Upper lobe of left lung (tissue), 6 donors: Measurements from ENCODE around the gene SGIP1. TPM values are rescaled to one million over a fixed set of nuclear protein-coding genes. Genes with fewer than 3 reads are reported as not detected.

Experiments used
- ATAC-seq, 2 donors: fragments of 200-7000 bp; cut with Tn5 transposase; one replicate each; pipeline ENCODE4 v1.9.1; 2022; ENCODE audit warnings: mild to moderate bottlenecking in 2 of 2, moderate library complexity in 2 of 2; ENCODE audit not compliant: low FRiP score in 2 of 2
- DNase-seq, 2 donors: peaks; one replicate each; pipeline ENCODE4 v3.0.0-alpha.2; 2019 to 2020
- H3K27ac ChIP-seq, 4 donors: fragments of 200-600 bp; sonication (generic); one replicate each; pipeline ENCODE4 v1.5.1; 2016 to 2019
- H3K27me3 ChIP-seq, 4 donors: fragments of 200-600 bp; sonication (generic); one replicate each; pipeline ENCODE4 v1.5.1; 2017 to 2019
- H3K36me3 ChIP-seq, 4 donors: fragments of 200-600 bp; sonication (generic); one replicate each; pipeline ENCODE4 v1.5.1; 2016 to 2019
- H3K4me1 ChIP-seq, 4 donors: fragments of 200-600 bp; sonication (generic); one replicate each; pipeline ENCODE4 v1.5.1; 2018 to 2019
- H3K4me3 ChIP-seq, 4 donors: fragments of 200-600 bp; sonication (generic); one replicate each; pipeline ENCODE4 v1.5.1; 2017 to 2019; ENCODE audit warnings: mild to moderate bottlenecking in 2 of 4, moderate library complexity in 1 of 4
- H3K9me3 ChIP-seq, 4 donors: fragments of 200-600 bp; sonication (generic); one replicate each; pipeline ENCODE4 v1.5.1; 2018 to 2019
- EP300 ChIP-seq, 4 donors: sonication (generic); formaldehyde crosslinking; IDR thresholded peaks; one replicate each; pipeline ENCODE4 v1.5.1; 2017; ENCODE audit warnings: antibody characterized with exemption in 4 of 4, control low read depth in 2 of 4
- POLR2A ChIP-seq, 4 donors: fragments of 450-650 bp; IDR thresholded peaks; one replicate each; pipeline ENCODE4 v1.5.1; 2016 to 2017; ENCODE audit warnings: antibody characterized with exemption in 4 of 4, mild to moderate bottlenecking in 2 of 4
- POLR2AphosphoS5 ChIP-seq, 2 donors: sonication (generic); formaldehyde crosslinking; IDR thresholded peaks; one replicate each; pipeline ENCODE4 v1.5.1; 2017; ENCODE audit warnings: antibody characterized with exemption in 2 of 2
- WGBS, 2 donors: methylation state at CpG; one replicate each; pipeline ENCODE4 v1.1.5; 2017 to 2018; 5-methylcytosine and 5-hydroxymethylcytosine counted together
- total RNA-seq, 6 donors: library from RNA; depleted of rRNA in 4 of 6; stranded (reverse); fragments of >200 nt in 4 of 6; gene quantifications; one replicate each; pipeline versions ENCODE4 v1.1.0 to v1.2.1, GENCODE V29; 2016 to 2021
- TF ChIP-seq, protein P1 (sequence below), 6 experiments: fragments of 450-650 bp in 4 of 6; fragments of 200-600 bp in 2 of 6; sonication (generic) in 2 of 6; IDR thresholded peaks; one replicate each; pipeline ENCODE4 v1.5.1; 2016 to 2019; ENCODE audit warnings: antibody characterized with exemption in 6 of 6
- donor health status: DM: no; HTN: no; CAD: no; lungs with moderate emphysema.
- donor health status: DM: no; HTN: yes; CAD: no; lungs with severe emphysema.

SGIP1 gene, protein sequence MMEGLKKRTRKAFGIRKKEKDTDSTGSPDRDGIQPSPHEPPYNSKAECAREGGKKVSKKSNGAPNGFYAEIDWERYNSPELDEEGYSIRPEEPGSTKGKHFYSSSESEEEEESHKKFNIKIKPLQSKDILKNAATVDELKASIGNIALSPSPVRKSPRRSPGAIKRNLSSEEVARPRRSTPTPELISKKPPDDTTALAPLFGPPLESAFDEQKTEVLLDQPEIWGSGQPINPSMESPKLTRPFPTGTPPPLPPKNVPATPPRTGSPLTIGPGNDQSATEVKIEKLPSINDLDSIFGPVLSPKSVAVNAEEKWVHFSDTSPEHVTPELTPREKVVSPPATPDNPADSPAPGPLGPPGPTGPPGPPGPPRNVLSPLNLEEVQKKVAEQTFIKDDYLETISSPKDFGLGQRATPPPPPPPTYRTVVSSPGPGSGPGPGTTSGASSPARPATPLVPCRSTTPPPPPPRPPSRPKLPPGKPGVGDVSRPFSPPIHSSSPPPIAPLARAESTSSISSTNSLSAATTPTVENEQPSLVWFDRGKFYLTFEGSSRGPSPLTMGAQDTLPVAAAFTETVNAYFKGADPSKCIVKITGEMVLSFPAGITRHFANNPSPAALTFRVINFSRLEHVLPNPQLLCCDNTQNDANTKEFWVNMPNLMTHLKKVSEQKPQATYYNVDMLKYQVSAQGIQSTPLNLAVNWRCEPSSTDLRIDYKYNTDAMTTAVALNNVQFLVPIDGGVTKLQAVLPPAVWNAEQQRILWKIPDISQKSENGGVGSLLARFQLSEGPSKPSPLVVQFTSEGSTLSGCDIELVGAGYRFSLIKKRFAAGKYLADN
- 10 to 100 TPM in 3 of 6 donors, 1 to 10 TPM in 3; 5.8 to 29.3 (median 10.0) TPM for total RNA-seq

DNA sequence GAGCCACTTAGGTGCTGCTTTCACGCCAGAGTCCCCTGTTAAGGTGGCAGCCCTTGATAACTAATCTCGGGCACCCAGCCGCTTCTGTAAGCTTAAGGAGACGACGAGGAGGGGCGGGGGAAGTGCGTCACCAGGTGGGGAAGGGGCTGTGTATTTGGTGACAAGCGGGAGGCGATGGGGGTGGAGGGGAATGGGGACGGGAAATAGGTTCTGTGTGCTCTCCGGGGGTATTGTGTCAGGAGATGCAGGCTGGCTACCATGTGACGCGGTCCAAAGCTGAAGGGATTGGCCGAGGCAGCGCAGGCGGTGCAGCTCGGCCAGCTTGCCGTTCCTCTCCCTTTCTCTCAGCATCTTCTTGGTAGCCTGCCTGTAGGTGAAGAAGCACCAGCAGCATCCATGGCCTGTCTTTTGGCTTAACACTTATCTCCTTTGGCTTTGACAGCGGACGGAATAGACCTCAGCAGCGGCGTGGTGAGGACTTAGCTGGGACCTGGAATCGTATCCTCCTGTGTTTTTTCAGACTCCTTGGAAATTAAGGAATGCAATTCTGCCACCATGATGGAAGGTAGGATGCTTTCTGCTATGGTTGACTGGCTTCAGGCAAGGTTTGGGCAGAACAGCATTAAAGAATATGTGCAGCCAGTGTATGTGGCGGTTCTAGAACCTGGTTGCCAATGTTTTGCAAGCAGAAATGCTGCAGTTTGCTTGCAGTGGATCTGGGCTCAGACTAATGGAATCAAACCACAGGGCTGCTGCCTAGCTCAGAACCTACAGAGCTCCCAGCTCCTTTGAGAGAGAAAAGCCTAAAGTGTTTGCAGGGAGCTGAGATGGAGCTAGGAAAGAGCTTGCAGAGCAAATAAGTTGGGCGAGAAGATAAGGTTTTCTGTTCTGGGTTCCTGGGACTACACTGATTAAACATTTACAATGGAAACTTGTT lies at the start of gene SGIP1:
Gene SGIP1, plus strand, starts transcription at position 350 of the 937 bp plus-strand sequence. Its CDS starts 206 bp downstream, at position 556.
- H3K27ac ChIP-seq: peak within 1 kb of the TSS; percentile 67 to 80 (median 76)
- H3K4me1 ChIP-seq: peaks cover under 1 to 16% (median 8%) of the 10 kb centered on the region in 4 donors
- 20 to 21% methylated on average over 25 of the region's 25 CpGs for WGBS, 2 donors
- DNase-seq: peak; percentile 49 to 65
- TF ChIP-seq POLR2AphosphoS5 (IDR thresholded peaks at IDR 0.05) (peak in 1 of 2 donors; percentile 56), POLR2A (IDR thresholded peaks at IDR 0.05) (peak in 1 of 4 donors; percentile 29)
- TF ChIP-seq, protein P1, sequence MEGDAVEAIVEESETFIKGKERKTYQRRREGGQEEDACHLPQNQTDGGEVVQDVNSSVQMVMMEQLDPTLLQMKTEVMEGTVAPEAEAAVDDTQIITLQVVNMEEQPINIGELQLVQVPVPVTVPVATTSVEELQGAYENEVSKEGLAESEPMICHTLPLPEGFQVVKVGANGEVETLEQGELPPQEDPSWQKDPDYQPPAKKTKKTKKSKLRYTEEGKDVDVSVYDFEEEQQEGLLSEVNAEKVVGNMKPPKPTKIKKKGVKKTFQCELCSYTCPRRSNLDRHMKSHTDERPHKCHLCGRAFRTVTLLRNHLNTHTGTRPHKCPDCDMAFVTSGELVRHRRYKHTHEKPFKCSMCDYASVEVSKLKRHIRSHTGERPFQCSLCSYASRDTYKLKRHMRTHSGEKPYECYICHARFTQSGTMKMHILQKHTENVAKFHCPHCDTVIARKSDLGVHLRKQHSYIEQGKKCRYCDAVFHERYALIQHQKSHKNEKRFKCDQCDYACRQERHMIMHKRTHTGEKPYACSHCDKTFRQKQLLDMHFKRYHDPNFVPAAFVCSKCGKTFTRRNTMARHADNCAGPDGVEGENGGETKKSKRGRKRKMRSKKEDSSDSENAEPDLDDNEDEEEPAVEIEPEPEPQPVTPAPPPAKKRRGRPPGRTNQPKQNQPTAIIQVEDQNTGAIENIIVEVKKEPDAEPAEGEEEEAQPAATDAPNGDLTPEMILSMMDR (IDR thresholded peaks at IDR 0.05): no peak
- no peaks in the 10 kb centered on the region for H3K36me3 ChIP-seq
- H3K9me3 ChIP-seq: no peaks in the 10 kb centered on the region
- ATAC-seq: peak; percentile 87 to 89
- no peaks in the 10 kb centered on the region for H3K27me3 ChIP-seq
- peak within 1 kb of the TSS; percentile 25 to 48 (median 41) for H3K4me3 ChIP-seq

DNA sequence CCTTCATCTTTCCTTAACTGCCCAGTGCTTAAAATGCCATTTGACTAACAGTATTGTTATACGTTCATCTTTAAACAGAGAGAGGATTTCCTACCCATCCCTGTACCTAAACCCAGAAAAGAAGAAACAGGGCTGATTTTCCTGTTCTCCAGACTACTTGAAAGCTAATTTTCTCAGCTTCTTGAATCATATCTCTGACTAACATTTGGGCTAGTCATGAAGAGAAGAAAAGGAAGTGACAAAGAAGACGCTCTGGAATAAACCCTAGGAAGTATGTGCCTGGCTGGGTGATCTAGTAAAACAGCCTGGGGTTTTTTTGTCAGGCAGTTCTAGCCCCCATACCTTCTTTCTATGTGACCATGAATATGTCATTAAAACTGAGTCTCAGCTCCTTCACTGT lies 44.8 kb upstream of the SGIP1 start:
- DNase-seq (no peak), ATAC-seq (no peak)
- H3K27ac ChIP-seq: no peak overlapping the region
- no peak for TF ChIP-seq POLR2A (IDR thresholded peaks at IDR 0.05)
- no peak for TF ChIP-seq POLR2AphosphoS5 (IDR thresholded peaks at IDR 0.05)
- TF ChIP-seq EP300 (IDR thresholded peaks at IDR 0.05): no peak
- TF ChIP-seq, protein P1 (IDR thresholded peaks at IDR 0.05): no peak
- H3K36me3 ChIP-seq: no peaks in the 10 kb centered on the region
- H3K4me1 ChIP-seq: peaks cover 0 to 16% (median 0%) of the 10 kb centered on the region in 4 donors
- 50 to 63% methylated on average over 2 of the region's 2 CpGs for WGBS, 2 donors
- no peaks in the 10 kb centered on the region for H3K27me3 ChIP-seq
- H3K4me3 ChIP-seq: no peak overlapping the region
- H3K9me3 ChIP-seq: no peaks in the 10 kb centered on the region

DNA sequence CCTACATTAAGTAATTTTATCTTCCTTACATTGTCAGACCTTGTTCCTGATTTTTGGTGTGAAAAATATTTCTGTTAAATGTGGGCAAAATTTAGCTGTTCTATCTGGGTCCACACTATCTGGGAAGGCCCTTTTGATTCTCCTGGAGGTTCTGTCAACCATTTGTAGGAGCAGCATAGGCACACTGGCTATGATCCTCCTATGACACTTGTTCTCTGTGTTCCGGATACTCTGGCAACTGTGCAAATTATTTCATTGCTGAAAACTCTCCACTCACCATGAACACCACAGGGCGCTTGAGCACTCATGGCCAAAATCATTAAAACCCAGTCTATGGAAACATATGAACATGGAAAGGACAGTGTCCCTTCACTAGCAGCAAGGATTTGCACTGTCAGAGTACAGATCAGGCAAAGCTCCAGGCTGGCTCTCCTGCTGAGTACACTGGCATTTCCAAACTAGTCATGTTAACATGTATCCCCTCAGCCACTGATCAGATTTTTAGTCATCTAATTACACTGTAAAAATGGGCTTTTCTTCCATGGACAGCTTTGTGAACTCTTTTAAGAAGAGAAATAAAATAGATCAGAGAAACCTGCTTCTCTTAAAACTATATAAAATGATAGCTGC lies 43.9 kb upstream of the SGIP1 start:
- Histone ChIP-seq H3K27ac (no peak overlapping the region), H3K4me3 (no peak overlapping the region), H3K9me3 (no peaks in the 10 kb centered on the region), H3K27me3 (no peaks in the 10 kb centered on the region), H3K4me1 (peaks cover 0 to 16% (median 0%) of the 10 kb centered on the region in 4 donors), H3K36me3 (no peaks in the 10 kb centered on the region)
- DNase-seq: no peak
- ATAC-seq: no peak
- 50% methylated on average over 2 of the region's 2 CpGs for WGBS, 2 donors
- TF ChIP-seq EP300 (IDR thresholded peaks at IDR 0.05) (no peak), POLR2A (IDR thresholded peaks at IDR 0.05) (no peak), POLR2AphosphoS5 (IDR thresholded peaks at IDR 0.05) (no peak)
- TF ChIP-seq, protein P1 (IDR thresholded peaks at IDR 0.05): no peak

DNA sequence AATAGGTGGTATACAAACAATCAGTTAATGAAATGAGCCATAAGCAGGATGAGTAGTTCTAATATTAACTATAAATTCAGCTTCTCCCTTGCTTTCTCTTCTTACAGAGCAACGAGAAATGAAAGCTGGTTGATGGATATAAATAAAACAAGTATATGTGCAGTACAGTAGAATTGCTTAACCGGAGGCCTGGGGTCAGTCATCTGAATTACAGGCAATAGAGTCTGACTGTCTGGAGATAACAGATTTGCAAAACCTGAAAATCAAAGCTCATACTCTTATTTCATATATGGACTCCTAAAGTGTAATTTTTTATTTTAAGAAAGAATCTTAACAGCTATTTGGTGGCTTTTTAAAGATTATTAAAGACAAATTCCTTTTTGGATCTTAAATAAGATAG lies 43.1 kb upstream of the SGIP1 start:
- DNase-seq (no peak), ATAC-seq (no peak)
- 43 to 61% methylated on average over 2 of the region's 2 CpGs for WGBS, 2 donors
- TF ChIP-seq EP300 (IDR thresholded peaks at IDR 0.05) (no peak), POLR2AphosphoS5 (IDR thresholded peaks at IDR 0.05) (no peak), POLR2A (IDR thresholded peaks at IDR 0.05) (no peak)
- TF ChIP-seq, protein P1 (IDR thresholded peaks at IDR 0.05): no peak
- Histone ChIP-seq H3K27me3 (no peaks in the 10 kb centered on the region), H3K27ac (no peak overlapping the region), H3K4me1 (peaks cover 0 to 16% (median 0%) of the 10 kb centered on the region in 4 donors), H3K4me3 (no peak overlapping the region), H3K36me3 (no peaks in the 10 kb centered on the region), H3K9me3 (no peaks in the 10 kb centered on the region)
